ENCODE measurements around the gene CRYBA4.

DNA sequence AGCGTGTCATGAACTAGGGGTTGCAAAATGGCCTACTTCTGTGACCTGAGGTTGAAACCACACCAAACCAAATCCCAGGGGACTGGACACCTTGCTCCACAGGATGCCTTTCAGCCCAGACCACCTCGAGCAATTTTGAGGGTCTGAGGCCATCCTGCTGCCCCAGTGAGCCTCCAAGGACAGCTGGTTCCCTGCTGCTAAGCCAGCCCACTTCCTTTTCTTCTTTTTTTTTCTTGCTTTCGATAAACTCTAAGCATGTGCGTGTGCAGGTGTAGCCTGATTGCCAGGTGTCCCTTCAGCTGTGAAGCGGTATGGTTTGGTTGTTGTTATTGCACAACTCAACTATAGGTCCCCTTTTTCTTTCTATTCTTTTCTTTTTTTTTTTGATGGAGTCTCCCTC is 6.6 kb upstream of the CRYBA4 start:
- TF ChIP-seq, protein P1, sequence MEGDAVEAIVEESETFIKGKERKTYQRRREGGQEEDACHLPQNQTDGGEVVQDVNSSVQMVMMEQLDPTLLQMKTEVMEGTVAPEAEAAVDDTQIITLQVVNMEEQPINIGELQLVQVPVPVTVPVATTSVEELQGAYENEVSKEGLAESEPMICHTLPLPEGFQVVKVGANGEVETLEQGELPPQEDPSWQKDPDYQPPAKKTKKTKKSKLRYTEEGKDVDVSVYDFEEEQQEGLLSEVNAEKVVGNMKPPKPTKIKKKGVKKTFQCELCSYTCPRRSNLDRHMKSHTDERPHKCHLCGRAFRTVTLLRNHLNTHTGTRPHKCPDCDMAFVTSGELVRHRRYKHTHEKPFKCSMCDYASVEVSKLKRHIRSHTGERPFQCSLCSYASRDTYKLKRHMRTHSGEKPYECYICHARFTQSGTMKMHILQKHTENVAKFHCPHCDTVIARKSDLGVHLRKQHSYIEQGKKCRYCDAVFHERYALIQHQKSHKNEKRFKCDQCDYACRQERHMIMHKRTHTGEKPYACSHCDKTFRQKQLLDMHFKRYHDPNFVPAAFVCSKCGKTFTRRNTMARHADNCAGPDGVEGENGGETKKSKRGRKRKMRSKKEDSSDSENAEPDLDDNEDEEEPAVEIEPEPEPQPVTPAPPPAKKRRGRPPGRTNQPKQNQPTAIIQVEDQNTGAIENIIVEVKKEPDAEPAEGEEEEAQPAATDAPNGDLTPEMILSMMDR (IDR thresholded peaks at IDR 0.05; ENCODE audit: low read length) = no peak
- no peak for TF ChIP-seq EZH2 (IDR thresholded peaks at IDR 0.05; ENCODE audit: borderline replicate concordance, low read length)
